Mesendoderm (in vitro differentiated cells): ENCODE results near the gene ARHGEF1.

Source experiments
- DNase-seq: peaks from one replicate; pipeline ENCODE4 v3.0.0; 2013
- H2AK5ac ChIP-seq: 2 replicates; pipeline ENCODE4 v1.6.1; 2013; ENCODE audit warnings: low read length, inconsistent platforms
- H2BK120ac ChIP-seq: 2 replicates; pipeline ENCODE4 v1.6.1; 2013; ENCODE audit warnings: low read depth, mild to moderate bottlenecking, low read length, moderate library complexity, mixed read lengths
- H2BK15ac ChIP-seq: replicated peaks from 2 replicates; pipeline ENCODE4 v1.6.1; 2013; ENCODE audit warnings: low read depth, mild to moderate bottlenecking, moderate library complexity
- H2BK5ac ChIP-seq: 2 replicates; pipeline ENCODE4 v1.6.1; 2013; ENCODE audit warnings: low read length, inconsistent platforms
- H3K18ac ChIP-seq: 2 replicates; pipeline ENCODE4 v1.6.1; 2013; ENCODE audit warnings: mild to moderate bottlenecking, low read length, mixed read lengths
- H3K23ac ChIP-seq: one replicate; pipeline ENCODE4 v1.6.1; 2013; ENCODE audit warnings: low read length
- H3K27ac ChIP-seq: 2 replicates; pipeline ENCODE4 v1.5.1; 2013; ENCODE audit warnings: low read depth, mild to moderate bottlenecking, inconsistent platforms, low read length, moderate library complexity
- H3K27me3 ChIP-seq: 2 replicates; pipeline ENCODE4 v1.6.1; 2013; ENCODE audit warnings: low read length, control low read depth, mild to moderate bottlenecking, inconsistent platforms; ENCODE audit not compliant: insufficient read depth, poor library complexity
- H3K36me3 ChIP-seq: 2 replicates; pipeline ENCODE4 v1.6.1; 2013; ENCODE audit warnings: low read length, inconsistent platforms; ENCODE audit not compliant: control insufficient read depth, insufficient read depth
- H3K4ac ChIP-seq: one replicate; pipeline ENCODE4 v1.6.1; 2013; ENCODE audit warnings: low read depth, mild to moderate bottlenecking, low read length, moderate library complexity
- H3K4me1 ChIP-seq: 2 replicates; pipeline ENCODE4 v1.6.1; 2013; ENCODE audit warnings: low read depth, low read length, inconsistent platforms; ENCODE audit not compliant: control insufficient read depth
- H3K4me2 ChIP-seq: 2 replicates; pipeline ENCODE4 v1.6.1; 2013; ENCODE audit warnings: low read length
- H3K4me3 ChIP-seq: 2 replicates; pipeline ENCODE4 v1.5.1; 2013; ENCODE audit warnings: mild to moderate bottlenecking, low read length
- H3K56ac ChIP-seq: one replicate; pipeline ENCODE4 v1.6.1; 2013; ENCODE audit warnings: low read length
- H3K79me1 ChIP-seq: 2 replicates; pipeline ENCODE4 v1.6.1; 2013; ENCODE audit warnings: low read length, inconsistent platforms
- H3K79me2 ChIP-seq: 2 replicates; pipeline ENCODE4 v1.6.1; 2013; ENCODE audit warnings: mild to moderate bottlenecking, low read length; ENCODE audit not compliant: control insufficient read depth, insufficient read depth
- H3K9ac ChIP-seq: 2 replicates; pipeline ENCODE4 v1.6.1; 2013; ENCODE audit warnings: low read length, inconsistent platforms
- H4K5ac ChIP-seq: one replicate; pipeline ENCODE4 v1.6.1; 2013; ENCODE audit warnings: low read length
- H4K8ac ChIP-seq: one replicate; pipeline ENCODE4 v1.6.1; 2013; ENCODE audit warnings: low read depth, mild to moderate bottlenecking, control low read depth, low read length, moderate library complexity
- WGBS: extraction: QIAGEN DNeasy Blood & Tissue Kit; methylation state at CpG from one replicate; pipeline ENCODE4 v1.1.7; 2013; ENCODE audit warnings: low lambda C conversion rate, missing lambda C conversion rate; ENCODE audit not compliant: insufficient coverage; ENCODE audit errors: extremely low coverage; 5-methylcytosine and 5-hydroxymethylcytosine counted together

Gene ARHGEF1

GRCh38 chr19:41889896-41890295, 6.9 kb downstream of the ARHGEF1 start:
- H3K18ac ChIP-seq: no peak overlapping the region
- H2BK15ac ChIP-seq: no peak overlapping the region
- no peak for DNase-seq
- H2BK5ac ChIP-seq: no peak overlapping the region
- H2AK5ac ChIP-seq: no peak overlapping the region
- no peaks in the 10 kb centered on the region for H3K36me3 ChIP-seq
- H3K9ac ChIP-seq: no peak overlapping the region
- no CpG with 5 or more reads among the region's 8 CpGs for WGBS
- H3K56ac ChIP-seq: no peak overlapping the region
- H2BK120ac ChIP-seq: no peak overlapping the region
- H3K79me1 ChIP-seq: peaks cover 5% of the 10 kb centered on the region
- peaks cover 1% of the 10 kb centered on the region for H3K79me2 ChIP-seq
- no peak overlapping the region for H3K4me3 ChIP-seq
- H4K5ac ChIP-seq: no peak overlapping the region
- no peak overlapping the region for H3K4ac ChIP-seq
- H3K23ac ChIP-seq: no peak overlapping the region
- no peak overlapping the region for H4K8ac ChIP-seq
- no peak overlapping the region for H3K27ac ChIP-seq
- H3K4me1 ChIP-seq: peaks cover 13% of the 10 kb centered on the region
- H3K4me2 ChIP-seq: no peak overlapping the region
- no peaks in the 10 kb centered on the region for H3K27me3 ChIP-seq

DNA sequence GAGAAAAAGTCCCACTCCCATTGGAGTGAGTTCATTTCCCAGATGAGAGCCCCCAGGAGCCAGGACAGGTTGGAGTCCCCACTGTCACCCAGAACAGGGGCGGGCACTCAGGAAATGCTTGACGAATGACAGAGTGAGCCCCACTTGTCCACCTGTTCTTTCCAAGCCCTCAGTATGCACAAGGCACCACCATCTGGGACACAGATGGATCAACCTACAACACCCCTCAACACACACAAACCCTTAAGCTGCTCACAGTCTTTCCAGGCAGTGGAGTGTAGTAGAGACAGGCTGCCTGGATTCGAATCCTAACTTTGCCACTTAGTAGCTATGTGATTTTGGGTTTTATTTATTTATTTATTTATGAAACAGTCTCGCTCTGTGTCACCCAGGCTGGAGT, 8.0 kb downstream of the ARHGEF1 start:
- no peak overlapping the region for H3K4ac ChIP-seq
- H3K4me1 ChIP-seq: peaks cover 13% of the 10 kb centered on the region
- no peak overlapping the region for H3K56ac ChIP-seq
- WGBS: no CpG with 5 or more reads among the region's 4 CpGs
- no peaks in the 10 kb centered on the region for H3K27me3 ChIP-seq
- H2AK5ac ChIP-seq: no peak overlapping the region
- H2BK15ac ChIP-seq: no peak overlapping the region
- H3K79me1 ChIP-seq: peaks cover 2% of the 10 kb centered on the region
- H3K18ac ChIP-seq: no peak overlapping the region
- no peak overlapping the region for H3K4me3 ChIP-seq
- H2BK5ac ChIP-seq: no peak overlapping the region
- no peak overlapping the region for H2BK120ac ChIP-seq
- H3K4me2 ChIP-seq: no peak overlapping the region
- DNase-seq: no peak
- H3K23ac ChIP-seq: no peak overlapping the region
- no peak overlapping the region for H3K9ac ChIP-seq
- H3K79me2 ChIP-seq: no peaks in the 10 kb centered on the region
- no peak overlapping the region for H4K5ac ChIP-seq
- no peaks in the 10 kb centered on the region for H3K36me3 ChIP-seq
- H4K8ac ChIP-seq: no peak overlapping the region
- H3K27ac ChIP-seq: no peak overlapping the region

GRCh38 chr19:41892173-41892902, 9.4 kb downstream of the ARHGEF1 start:
- H3K27ac ChIP-seq: no peak overlapping the region
- H4K8ac ChIP-seq: no peak overlapping the region
- no peak overlapping the region for H2BK15ac ChIP-seq
- H2BK5ac ChIP-seq: no peak overlapping the region
- H3K9ac ChIP-seq: no peak overlapping the region
- H3K27me3 ChIP-seq: no peaks in the 10 kb centered on the region
- H3K18ac ChIP-seq: no peak overlapping the region
- H3K23ac ChIP-seq: no peak overlapping the region
- no peaks in the 10 kb centered on the region for H3K36me3 ChIP-seq
- H4K5ac ChIP-seq: no peak overlapping the region
- WGBS: no CpG with 5 or more reads among the region's 34 CpGs
- H2AK5ac ChIP-seq: no peak overlapping the region
- H3K56ac ChIP-seq: no peak overlapping the region
- DNase-seq: no peak
- H2BK120ac ChIP-seq: no peak overlapping the region
- no peaks in the 10 kb centered on the region for H3K79me2 ChIP-seq
- H3K4me3 ChIP-seq: no peak overlapping the region
- H3K4me2 ChIP-seq: no peak overlapping the region
- peaks cover 7% of the 10 kb centered on the region for H3K4me1 ChIP-seq
- H3K79me1 ChIP-seq: no peaks in the 10 kb centered on the region
- H3K4ac ChIP-seq: no peak overlapping the region

GRCh38 chr19:41893899-41894298, 10.9 kb downstream of the ARHGEF1 start:
- H3K27ac ChIP-seq: no peak overlapping the region
- peak; percentile 75 for DNase-seq
- H3K27me3 ChIP-seq: no peaks in the 10 kb centered on the region
- H2BK120ac ChIP-seq: no peak overlapping the region
- no peak overlapping the region for H2BK5ac ChIP-seq
- no peak overlapping the region for H2BK15ac ChIP-seq
- H3K56ac ChIP-seq: no peak overlapping the region
- no peaks in the 10 kb centered on the region for H3K79me2 ChIP-seq
- H2AK5ac ChIP-seq: no peak overlapping the region
- no peak overlapping the region for H3K9ac ChIP-seq
- H3K4me2 ChIP-seq: no peak overlapping the region
- no peaks in the 10 kb centered on the region for H3K79me1 ChIP-seq
- H3K4me1 ChIP-seq: no peaks in the 10 kb centered on the region
- H3K36me3 ChIP-seq: no peaks in the 10 kb centered on the region
- no peak overlapping the region for H3K4me3 ChIP-seq
- no peak overlapping the region for H4K5ac ChIP-seq
- no peak overlapping the region for H3K23ac ChIP-seq
- H3K4ac ChIP-seq: no peak overlapping the region
- no peak overlapping the region for H4K8ac ChIP-seq
- WGBS: no CpG with 5 or more reads among the region's 6 CpGs
- no peak overlapping the region for H3K18ac ChIP-seq

- DNase-seq: no peak
- no peak overlapping the region for H2BK15ac ChIP-seq
- no peak overlapping the region for H4K5ac ChIP-seq
- no peaks in the 10 kb centered on the region for H3K79me1 ChIP-seq
- no peaks in the 10 kb centered on the region for H3K36me3 ChIP-seq
- H3K18ac ChIP-seq: no peak overlapping the region
- WGBS: no CpG with 5 or more reads among the region's 14 CpGs
- no peaks in the 10 kb centered on the region for H3K79me2 ChIP-seq
- no peak overlapping the region for H3K4me2 ChIP-seq
- no peaks in the 10 kb centered on the region for H3K27me3 ChIP-seq
- no peak overlapping the region for H2AK5ac ChIP-seq
- H3K4ac ChIP-seq: no peak overlapping the region
- H3K4me1 ChIP-seq: no peaks in the 10 kb centered on the region
- no peak overlapping the region for H3K27ac ChIP-seq
- no peak overlapping the region for H4K8ac ChIP-seq
- no peak overlapping the region for H3K56ac ChIP-seq
- H3K23ac ChIP-seq: no peak overlapping the region
- H3K4me3 ChIP-seq: no peak overlapping the region
- H2BK120ac ChIP-seq: no peak overlapping the region
- no peak overlapping the region for H2BK5ac ChIP-seq
- no peak overlapping the region for H3K9ac ChIP-seq
Measured at GRCh38 chr19:41894350-41894749, 11.4 kb downstream of the ARHGEF1 start.
